HEK293 (cell line): ENCODE results near the gene MVP.

Source experiments
- BCL6B ChIP-seq: fragments of 450-650 bp; formaldehyde crosslinking; IDR thresholded peaks from 2 replicates; pipeline ENCODE4 v1.5.1; 2017; ENCODE audit warnings: missing biosample characterization, missing genetic modification characterization
- FEZF1 ChIP-seq: fragments of 450-650 bp; formaldehyde crosslinking; IDR thresholded peaks from 2 replicates; pipeline ENCODE4 v1.5.1; 2016; ENCODE audit warnings: missing biosample characterization, missing genetic modification characterization
- GFI1B ChIP-seq: fragments of 450-650 bp; formaldehyde crosslinking; IDR thresholded peaks from 2 replicates; pipeline ENCODE4 v1.5.1; 2016; ENCODE audit warnings: missing biosample characterization, missing genetic modification characterization
- GLI4 ChIP-seq: fragments of 450-650 bp; formaldehyde crosslinking; IDR thresholded peaks from 2 replicates; pipeline ENCODE4 v1.5.1; 2016; ENCODE audit warnings: missing biosample characterization, missing genetic modification characterization
- HIC1 ChIP-seq: fragments of 450-650 bp; formaldehyde crosslinking; IDR thresholded peaks from 2 replicates; pipeline ENCODE4 v1.5.1; 2016; ENCODE audit warnings: missing biosample characterization, missing genetic modification characterization
- HOXD13 ChIP-seq: sonication (generic); formaldehyde crosslinking; IDR thresholded peaks from 2 replicates; pipeline ENCODE4 v1.8.0; 2022; ENCODE audit warnings: missing genetic modification reagents, borderline replicate concordance
- KLF1 ChIP-seq: fragments of 450-650 bp; formaldehyde crosslinking; IDR thresholded peaks from 2 replicates; pipeline ENCODE4 v1.5.1; 2016; ENCODE audit warnings: missing biosample characterization, missing genetic modification characterization
- KLF16 ChIP-seq: fragments of 450-650 bp; formaldehyde crosslinking; IDR thresholded peaks from 2 replicates; pipeline ENCODE4 v1.5.1; 2017; ENCODE audit warnings: missing biosample characterization, missing genetic modification characterization
- SCRT2 ChIP-seq: fragments of 450-650 bp; formaldehyde crosslinking; IDR thresholded peaks from 2 replicates; pipeline ENCODE4 v1.5.1; 2016; ENCODE audit warnings: missing biosample characterization, missing genetic modification characterization
- SETDB1 ChIP-seq: IDR thresholded peaks from one replicate; pipeline ENCODE4 v1.6.1; 2017; ENCODE audit warnings: mild to moderate bottlenecking, low read length, moderate library complexity, mixed read lengths; ENCODE audit not compliant: insufficient read length
- SP3 ChIP-seq: fragments of 450-650 bp; formaldehyde crosslinking; IDR thresholded peaks from 2 replicates; pipeline ENCODE4 v1.5.1; 2016; ENCODE audit warnings: missing biosample characterization, missing genetic modification characterization
- YY2 ChIP-seq: fragments of 450-650 bp; formaldehyde crosslinking; IDR thresholded peaks from 2 replicates; pipeline ENCODE4 v1.5.1; 2016; ENCODE audit warnings: missing biosample characterization, missing genetic modification characterization
- ZBTB10 ChIP-seq: fragments of 450-650 bp; formaldehyde crosslinking; IDR thresholded peaks from 2 replicates; pipeline ENCODE4 v1.5.1; 2016; ENCODE audit warnings: missing biosample characterization, missing genetic modification characterization
- ZBTB21 ChIP-seq: fragments of 450-650 bp; formaldehyde crosslinking; IDR thresholded peaks from 2 replicates; pipeline ENCODE4 v1.5.1; 2017; ENCODE audit warnings: missing biosample characterization, missing genetic modification characterization
- ZBTB7A ChIP-seq: fragments of 450-650 bp; formaldehyde crosslinking; IDR thresholded peaks from 2 replicates; pipeline ENCODE4 v1.5.1; 2016; ENCODE audit warnings: low read depth, missing biosample characterization, missing genetic modification characterization
- ZFHX2 ChIP-seq: fragments of 450-650 bp; formaldehyde crosslinking; conservative IDR thresholded peaks from 2 replicates; pipeline ENCODE4 v1.5.1; 2016; ENCODE audit warnings: missing biosample characterization, missing genetic modification characterization
- ZFP37 ChIP-seq: fragments of 450-650 bp; formaldehyde crosslinking; IDR thresholded peaks from 2 replicates; pipeline ENCODE4 v1.5.1; 2016; ENCODE audit warnings: missing biosample characterization, missing genetic modification characterization
- ZFP69B ChIP-seq: fragments of 450-650 bp; formaldehyde crosslinking; IDR thresholded peaks from 2 replicates; pipeline ENCODE4 v1.5.1; 2016; ENCODE audit warnings: missing biosample characterization, missing genetic modification characterization
- ZNF174 ChIP-seq: fragments of 450-650 bp; formaldehyde crosslinking; IDR thresholded peaks from 2 replicates; pipeline ENCODE4 v1.5.0; 2017; ENCODE audit warnings: missing biosample characterization, mild to moderate bottlenecking, missing genetic modification characterization
- ZNF211 ChIP-seq: fragments of 450-650 bp; formaldehyde crosslinking; IDR thresholded peaks from 2 replicates; pipeline ENCODE4 v1.5.1; 2016; ENCODE audit warnings: low read depth, missing biosample characterization, missing genetic modification characterization
- ZNF366 ChIP-seq: fragments of 450-650 bp; formaldehyde crosslinking; conservative IDR thresholded peaks from 2 replicates; pipeline ENCODE4 v1.5.1; 2016; ENCODE audit warnings: missing biosample characterization, missing genetic modification characterization
- ZNF37A ChIP-seq: fragments of 450-650 bp; IDR thresholded peaks from 2 replicates; pipeline ENCODE4 v1.5.1; 2018; ENCODE audit warnings: missing biosample characterization, missing genetic modification characterization
- ZNF394 ChIP-seq: fragments of 450-650 bp; formaldehyde crosslinking; IDR thresholded peaks from 2 replicates; pipeline ENCODE4 v1.5.1; 2016; ENCODE audit warnings: missing biosample characterization, missing genetic modification characterization, mild to moderate bottlenecking, moderate library complexity, borderline replicate concordance
- ZNF426 ChIP-seq: fragments of 450-650 bp; formaldehyde crosslinking; IDR thresholded peaks from 2 replicates; pipeline ENCODE4 v1.5.1; 2017; ENCODE audit warnings: missing biosample characterization, missing genetic modification characterization, mild to moderate bottlenecking, inconsistent platforms, moderate library complexity
- ZNF501 ChIP-seq: fragments of 450-650 bp; formaldehyde crosslinking; IDR thresholded peaks from 2 replicates; pipeline ENCODE4 v1.5.1; 2016; ENCODE audit warnings: missing biosample characterization, missing genetic modification characterization
- ZNF529 ChIP-seq: fragments of 450-650 bp; formaldehyde crosslinking; IDR thresholded peaks from 2 replicates; pipeline ENCODE4 v1.5.1; 2017; ENCODE audit warnings: missing genetic modification characterization, missing biosample characterization; ENCODE audit not compliant: insufficient replicate concordance
- ZNF549 ChIP-seq: fragments of 450-650 bp; IDR thresholded peaks from 2 replicates; pipeline ENCODE4 v1.5.1; 2018; ENCODE audit warnings: missing biosample characterization, missing genetic modification characterization, mild to moderate bottlenecking, inconsistent platforms, moderate library complexity
- ZNF558 ChIP-seq: fragments of 450-650 bp; formaldehyde crosslinking; IDR thresholded peaks from 2 replicates; pipeline ENCODE4 v1.5.1; 2016; ENCODE audit warnings: missing biosample characterization, missing genetic modification characterization
- ZNF624 ChIP-seq: fragments of 450-650 bp; formaldehyde crosslinking; IDR thresholded peaks from 2 replicates; pipeline ENCODE4 v1.5.1; 2017; ENCODE audit warnings: missing biosample characterization, missing genetic modification characterization
- ZNF639 ChIP-seq: fragments of 450-650 bp; formaldehyde crosslinking; IDR thresholded peaks from 2 replicates; pipeline ENCODE4 v1.5.1; 2016; ENCODE audit warnings: missing biosample characterization, missing genetic modification characterization
- ZNF660 ChIP-seq: fragments of 450-650 bp; IDR thresholded peaks from 2 replicates; pipeline ENCODE4 v1.5.1; 2018; ENCODE audit warnings: missing biosample characterization, mild to moderate bottlenecking, missing genetic modification characterization
- ZNF677 ChIP-seq: fragments of 450-650 bp; IDR thresholded peaks from 2 replicates; pipeline ENCODE4 v1.5.0; 2018; ENCODE audit warnings: missing biosample characterization, mild to moderate bottlenecking, missing genetic modification characterization, moderate library complexity
- ZNF837 ChIP-seq: fragments of 450-650 bp; formaldehyde crosslinking; IDR thresholded peaks from 2 replicates; pipeline ENCODE4 v1.5.1; 2016; ENCODE audit warnings: missing biosample characterization, missing genetic modification characterization
- ZSCAN16 ChIP-seq: fragments of 450-650 bp; formaldehyde crosslinking; IDR thresholded peaks from 2 replicates; pipeline ENCODE4 v1.5.1; 2016; ENCODE audit warnings: missing biosample characterization, missing genetic modification characterization
- ZXDB ChIP-seq: fragments of 450-650 bp; formaldehyde crosslinking; IDR thresholded peaks from 2 replicates; pipeline ENCODE4 v1.5.1; 2016; ENCODE audit warnings: missing biosample characterization, missing genetic modification characterization

Gene MVP

GRCh38 chr16:29862884-29863668, 42.8 kb downstream of the MVP start, which contains the start of gene CDIPT (continued):
- TF ChIP-seq ZNF426, result no peak
- TF ChIP-seq HIC1 (tag by site-specific recombination), result no peak
- TF ChIP-seq ZNF660 (tag by site-specific recombination), result peak; percentile 93
- TF ChIP-seq ZNF558 (tag by site-specific recombination), result peak; percentile 81
- TF ChIP-seq BCL6B (tag by site-specific recombination), result no peak
- TF ChIP-seq ZBTB7A (tag by site-specific recombination), result peak; percentile 28; the same call in 1 of the 2 replicates
- TF ChIP-seq ZNF624, result no peak
- no peak for TF ChIP-seq ZNF677 (tag by site-specific recombination)
- TF ChIP-seq ZNF549 (tag by site-specific recombination), result no peak
- TF ChIP-seq ZFP69B (tag by site-specific recombination), result peak; percentile 87; the same call in 1 of the 2 replicates
- no peak for TF ChIP-seq ZNF837
- peak; percentile 96 for TF ChIP-seq ZNF639 (tag by site-specific recombination)
- TF ChIP-seq SCRT2 (tag by site-specific recombination), result peak; percentile 52
- TF ChIP-seq ZBTB10 (tag by site-specific recombination), result no peak
- TF ChIP-seq ZSCAN16, result no peak
- peak; percentile 69 for TF ChIP-seq ZNF366 (tag by site-specific recombination)
- peak; percentile 62 for TF ChIP-seq YY2 (tag by site-specific recombination)
- TF ChIP-seq ZNF529 (tag by site-specific recombination), result no peak
- no peak for TF ChIP-seq FEZF1 (tag by site-specific recombination)
- TF ChIP-seq ZNF37A (tag by site-specific recombination), result no peak
- TF ChIP-seq KLF16 (tag by site-specific recombination), result peak; percentile 98
- TF ChIP-seq SP3 (tag by site-specific recombination), result peak; percentile 98
- no peak for TF ChIP-seq HOXD13
- TF ChIP-seq KLF1, result peak; percentile 59; the same call in 1 of the 2 replicates
- peak; percentile 47 for TF ChIP-seq ZFHX2 (tag by site-specific recombination)
- TF ChIP-seq SETDB1, result peak; percentile 64
- peak; percentile 77 for TF ChIP-seq ZNF501 (tag by site-specific recombination)
- TF ChIP-seq ZNF211 (tag by site-specific recombination), result no peak
- peak; percentile 90 for TF ChIP-seq ZBTB21 (tag by site-specific recombination)
- TF ChIP-seq GLI4 (tag by site-specific recombination), result no peak
- no peak for TF ChIP-seq ZFP37 (tag by site-specific recombination)
- peak; percentile 80 for TF ChIP-seq ZNF394 (tag by site-specific recombination)
- no peak for TF ChIP-seq GFI1B (tag by site-specific recombination)
- peak; percentile 91 for TF ChIP-seq ZXDB (tag by site-specific recombination)
- peak; percentile 80; the same call in 1 of the 2 replicates for TF ChIP-seq ZNF174 (tag by site-specific recombination)
